Effector CD8-positive, alpha-beta T cell (primary cell): ENCODE data around the gene PALLD.
"Not testable (repeated sequence)": the region's sequence is repeated elsewhere in the genome, so short reads cannot be mapped to it uniquely, and the experiment has no call there.

Experiments
- DNase-seq: peaks from one replicate; lab custom pipeline; 2025; lab: John Stamatoyannopoulos, UW

PALLD gene

GRCh38 chr4:168796362-168797106, 299.7 kb downstream of the PALLD start:
- no peak for DNase-seq

GRCh38 chr4:168797194-168797593, 300.3 kb downstream of the PALLD start:
- no peak for DNase-seq

- no peak for DNase-seq
Observed at GRCh38 chr4:168797738-168798375, 301.0 kb downstream of the PALLD start.

GRCh38 chr4:168800926-168801325, 304.1 kb downstream of the PALLD start:
- no peak for DNase-seq

GRCh38 chr4:168802222-168802621, 305.4 kb downstream of the PALLD start:
- DNase-seq = no peak

GRCh38 chr4:168803052-168803451, 306.2 kb downstream of the PALLD start:
- DNase-seq = not testable (repeated sequence)

GRCh38 chr4:168803732-168804131, 306.9 kb downstream of the PALLD start:
- no peak for DNase-seq

- DNase-seq = no peak
Observed at GRCh38 chr4:168804146-168804545, 307.3 kb downstream of the PALLD start.

- DNase-seq = no peak
Observed at GRCh38 chr4:168805341-168805740, 308.5 kb downstream of the PALLD start.

GRCh38 chr4:168806247-168806646, 309.4 kb downstream of the PALLD start:
- DNase-seq = not testable (repeated sequence)

- no peak for DNase-seq
Observed at GRCh38 chr4:168811207-168811606, 314.4 kb downstream of the PALLD start.

GRCh38 chr4:168811786-168812651, 315.2 kb downstream of the PALLD start:
- no peak for DNase-seq

GRCh38 chr4:168812806-168813205, 316.0 kb downstream of the PALLD start:
- DNase-seq = no peak

- no peak for DNase-seq
Observed at GRCh38 chr4:168813890-168814289, 317.0 kb downstream of the PALLD start.

- DNase-seq = no peak
Observed at GRCh38 chr4:168815379-168816345, 318.8 kb downstream of the PALLD start.

- DNase-seq = no peak
Observed at GRCh38 chr4:168817370-168817769, 320.5 kb downstream of the PALLD start.

- DNase-seq = no peak
Observed at GRCh38 chr4:168822481-168822880, 325.6 kb downstream of the PALLD start.

GRCh38 chr4:168825975-168826374, 329.1 kb downstream of the PALLD start:
- no peak for DNase-seq

- no peak for DNase-seq
Observed at GRCh38 chr4:168826620-168827019, 329.8 kb downstream of the PALLD start.

- no peak for DNase-seq
Observed at GRCh38 chr4:168830777-168831512, 334.1 kb downstream of the PALLD start.

GRCh38 chr4:168831585-168831918, 334.7 kb downstream of the PALLD start:
- DNase-seq = no peak
